HG03196 (cell line): ENCODE data around the gene IL12A.

ENCODE experiments used
- ATAC-seq: cut with Tn5 transposase; IDR thresholded peaks from one replicate; pipeline ENCODE4 v1.9.1; 2021; ENCODE audit not compliant: unreplicated experiment

The IL12A gene

GRCh38 chr3:159989973-159990846, 1.6 kb downstream of the IL12A start:
- no peak for ATAC-seq

- no peak for ATAC-seq
These were observed 3.0 kb downstream of the IL12A start for GRCh38 chr3:159991591-159991990.

- no peak for ATAC-seq
These were observed 4.0 kb downstream of the IL12A start for GRCh38 chr3:159992589-159992988.

- no peak for ATAC-seq
These were observed 5.5 kb downstream of the IL12A start for GRCh38 chr3:159994182-159994581.

- ATAC-seq: no peak
These were observed 6.5 kb downstream of the IL12A start for GRCh38 chr3:159995091-159995490.

- no peak for ATAC-seq
These were observed 7.4 kb downstream of the IL12A start for GRCh38 chr3:159996018-159996417.

- no peak for ATAC-seq
These were observed 8.3 kb downstream of the IL12A start for GRCh38 chr3:159996959-159997358.

- no peak for ATAC-seq
These were observed 12.6 kb downstream of the IL12A start for GRCh38 chr3:160001148-160001760.

- ATAC-seq: no peak
These were observed 13.4 kb downstream of the IL12A start for GRCh38 chr3:160001850-160002623.

- peak; percentile 70 for ATAC-seq
These were observed 15.0 kb downstream of the IL12A start for GRCh38 chr3:160003520-160004128.

- no peak for ATAC-seq
These were observed 16.4 kb downstream of the IL12A start for GRCh38 chr3:160005004-160005403.

GRCh38 chr3:160006282-160007163, 17.9 kb downstream of the IL12A start:
- ATAC-seq: peak; percentile 48

GRCh38 chr3:160008961-160009360, 20.3 kb downstream of the IL12A start:
- ATAC-seq: no peak

- ATAC-seq: peak; percentile 30
These were observed 20.9 kb downstream of the IL12A start for GRCh38 chr3:160009525-160009924.

GRCh38 chr3:160010578-160010977, 21.9 kb downstream of the IL12A start:
- ATAC-seq: peak; percentile 54

- ATAC-seq: peak; percentile 76
These were observed 23.5 kb downstream of the IL12A start for GRCh38 chr3:160012108-160012507.

- ATAC-seq: no peak
These were observed 28.3 kb downstream of the IL12A start for GRCh38 chr3:160016972-160017371.

GRCh38 chr3:160018959-160019358, 30.3 kb downstream of the IL12A start:
- no peak for ATAC-seq

- ATAC-seq: no peak
These were observed 31.5 kb downstream of the IL12A start for GRCh38 chr3:160020057-160020711.

GRCh38 chr3:160022068-160022467, 33.4 kb downstream of the IL12A start:
- ATAC-seq: no peak
